Measurements from ENCODE around the gene FOXO6.

Gene FOXO6

GRCh38 chr1:41350055-41350378 is 11.2 kb upstream of the FOXO6 start:
- no peak for DNase-seq (ENCODE audit: low read depth in 1 of 2, low spot score in 1 of 2)

- DNase-seq (ENCODE audit: low read depth in 1 of 2, low spot score in 1 of 2) = no peak
Measured at GRCh38 chr1:41351262-41352151, 9.7 kb upstream of the FOXO6 start.

GRCh38 chr1:41353744-41354143 is 7.5 kb upstream of the FOXO6 start:
- no peak for DNase-seq (ENCODE audit: low read depth in 1 of 2, low spot score in 1 of 2)

GRCh38 chr1:41354956-41355355 is 6.3 kb upstream of the FOXO6 start:
- DNase-seq (ENCODE audit: low read depth in 1 of 2, low spot score in 1 of 2) = no peak

- no peak for DNase-seq (ENCODE audit: low read depth in 1 of 2, low spot score in 1 of 2)
Measured at GRCh38 chr1:41355356-41355755, 5.9 kb upstream of the FOXO6 start.

GRCh38 chr1:41355761-41356160 is 5.5 kb upstream of the FOXO6 start:
- DNase-seq (ENCODE audit: low read depth in 1 of 2, low spot score in 1 of 2) = no peak

- DNase-seq (ENCODE audit: low read depth in 1 of 2, low spot score in 1 of 2) = no peak
Measured at GRCh38 chr1:41356752-41357151, 4.5 kb upstream of the FOXO6 start.

GRCh38 chr1:41357451-41358101 is 3.7 kb upstream of the FOXO6 start:
- no peak for DNase-seq (ENCODE audit: low read depth in 1 of 2, low spot score in 1 of 2)

- no peak for DNase-seq (ENCODE audit: low read depth in 1 of 2, low spot score in 1 of 2)
Measured at GRCh38 chr1:41358131-41359021, 2.9 kb upstream of the FOXO6 start.

GRCh38 chr1:41359211-41360073 is 1.8 kb upstream of the FOXO6 start:
- DNase-seq (ENCODE audit: low read depth in 1 of 2, low spot score in 1 of 2) = no peak

GRCh38 chr1:41360074-41360785 is 1.0 kb upstream of the FOXO6 start:
- DNase-seq (ENCODE audit: low read depth in 1 of 2, low spot score in 1 of 2) = no peak

GRCh38 chr1:41361495-41362356 is 492 bp downstream of the FOXO6 start:
- DNase-seq (ENCODE audit: low read depth in 1 of 2, low spot score in 1 of 2) = no peak

- DNase-seq (ENCODE audit: low read depth in 1 of 2, low spot score in 1 of 2) = no peak
Measured at GRCh38 chr1:41362357-41362721, 1.1 kb downstream of the FOXO6 start.

GRCh38 chr1:41362749-41363590 is 1.7 kb downstream of the FOXO6 start:
- DNase-seq (ENCODE audit: low read depth in 1 of 2, low spot score in 1 of 2) = no peak

GRCh38 chr1:41363591-41364320 is 2.5 kb downstream of the FOXO6 start:
- no peak for DNase-seq (ENCODE audit: low read depth in 1 of 2, low spot score in 1 of 2)

GRCh38 chr1:41364442-41365319 is 3.4 kb downstream of the FOXO6 start:
- DNase-seq (ENCODE audit: low read depth in 1 of 2, low spot score in 1 of 2) = no peak

GRCh38 chr1:41365320-41365633 is 4.0 kb downstream of the FOXO6 start:
- DNase-seq (ENCODE audit: low read depth in 1 of 2, low spot score in 1 of 2) = no peak
